KMS-11 (cell line): Measurements from ENCODE around the gene PARVB.

Experiments
- H2AFZ ChIP-seq: fragments of 200-600 bp; sonication (generic); 2 replicates; pipeline ENCODE4 v1.6.1; 2016; ENCODE audit warnings: antibody characterized with exemption, mixed run types, low read depth
- H3K27ac ChIP-seq: fragments of 200-600 bp; sonication (generic); 2 replicates; pipeline ENCODE4 v1.6.1; 2016; ENCODE audit warnings: mild to moderate bottlenecking, mixed run types
- H3K27me3 ChIP-seq: fragments of 200-600 bp; sonication (generic); 2 replicates; pipeline ENCODE4 v1.6.1; 2017; ENCODE audit warnings: mild to moderate bottlenecking, low read depth, mixed run types, moderate library complexity; ENCODE audit not compliant: insufficient read depth
- H3K36me3 ChIP-seq: fragments of 200-600 bp; sonication (generic); 2 replicates; pipeline ENCODE4 v1.6.1; 2017; ENCODE audit warnings: mild to moderate bottlenecking, mixed run types; ENCODE audit not compliant: insufficient read depth
- H3K4me1 ChIP-seq: fragments of 200-600 bp; sonication (generic); 2 replicates; pipeline ENCODE4 v1.6.1; 2016; ENCODE audit warnings: mild to moderate bottlenecking, low read depth, mixed run types; ENCODE audit not compliant: poor library complexity, severe bottlenecking
- H3K4me2 ChIP-seq: fragments of 200-600 bp; sonication (generic); 2 replicates; pipeline ENCODE4 v1.7.0; 2016; ENCODE audit warnings: mild to moderate bottlenecking, mixed run types
- H3K4me3 ChIP-seq: fragments of 200-600 bp; sonication (generic); IDR thresholded peaks from 2 replicates; pipeline ENCODE4 v1.6.1; 2017; ENCODE audit warnings: low read depth, low read length, mixed read lengths; ENCODE audit not compliant: insufficient read depth
- H3K79me2 ChIP-seq: fragments of 200-600 bp; sonication (generic); 2 replicates; pipeline ENCODE4 v1.6.1; 2016; ENCODE audit warnings: low read depth, mixed run types; ENCODE audit not compliant: insufficient read depth
- H3K9ac ChIP-seq: fragments of 200-600 bp; sonication (generic); 2 replicates; pipeline ENCODE4 v1.6.1; 2016; ENCODE audit warnings: mild to moderate bottlenecking, mixed run types
- H4K20me1 ChIP-seq: fragments of 200-600 bp; sonication (generic); 2 replicates; pipeline ENCODE4 v1.6.1; 2016; ENCODE audit warnings: mild to moderate bottlenecking, mixed run types; ENCODE audit not compliant: insufficient read depth
- CTCF ChIP-seq: fragments of 200-600 bp; sonication (generic); conservative IDR thresholded peaks from 2 replicates; pipeline ENCODE4 v1.6.1; 2017; ENCODE audit warnings: low read depth, mild to moderate bottlenecking, antibody characterized with exemption, low read length, moderate library complexity, mixed read lengths

PARVB gene

GRCh38 chr22:43995057-43995685 lies 28.9 kb upstream of the PARVB start:
- TF ChIP-seq CTCF = no peak
- no peak overlapping the region for H3K9ac ChIP-seq
- H3K4me2 ChIP-seq = no peak overlapping the region
- no peaks in the 10 kb centered on the region for H3K27me3 ChIP-seq
- H2AFZ ChIP-seq = no peak overlapping the region
- no peaks in the 10 kb centered on the region for H4K20me1 ChIP-seq
- H3K36me3 ChIP-seq = no peaks in the 10 kb centered on the region
- no peak overlapping the region for H3K4me3 ChIP-seq
- H3K79me2 ChIP-seq = no peaks in the 10 kb centered on the region
- no peak overlapping the region for H3K27ac ChIP-seq
- no peaks in the 10 kb centered on the region for H3K4me1 ChIP-seq

- Histone ChIP-seq H3K79me2 (no peaks in the 10 kb centered on the region), H4K20me1 (no peaks in the 10 kb centered on the region), H3K4me3 (no peak overlapping the region), H3K4me2 (no peak overlapping the region), H3K9ac (no peak overlapping the region), H2AFZ (no peak overlapping the region), H3K36me3 (no peaks in the 10 kb centered on the region), H3K27ac (no peak overlapping the region), H3K27me3 (no peaks in the 10 kb centered on the region), H3K4me1 (no peaks in the 10 kb centered on the region)
- TF ChIP-seq CTCF = no peak
These were observed 28.3 kb upstream of the PARVB start for GRCh38 chr22:43995798-43996169.

GRCh38 chr22:43996170-43996980 lies 27.7 kb upstream of the PARVB start:
- H3K4me2 ChIP-seq = no peak overlapping the region
- no peaks in the 10 kb centered on the region for H3K4me1 ChIP-seq
- no peak for TF ChIP-seq CTCF
- H2AFZ ChIP-seq = no peak overlapping the region
- no peaks in the 10 kb centered on the region for H3K36me3 ChIP-seq
- H3K4me3 ChIP-seq = no peak overlapping the region
- no peaks in the 10 kb centered on the region for H3K79me2 ChIP-seq
- H3K27ac ChIP-seq = no peak overlapping the region
- no peaks in the 10 kb centered on the region for H3K27me3 ChIP-seq
- H3K9ac ChIP-seq = no peak overlapping the region
- no peaks in the 10 kb centered on the region for H4K20me1 ChIP-seq

- no peak for TF ChIP-seq CTCF
- H3K27me3 ChIP-seq = no peaks in the 10 kb centered on the region
- no peak overlapping the region for H2AFZ ChIP-seq
- H3K4me2 ChIP-seq = no peak overlapping the region
- H3K27ac ChIP-seq = no peak overlapping the region
- no peak overlapping the region for H3K4me3 ChIP-seq
- H3K36me3 ChIP-seq = no peaks in the 10 kb centered on the region
- no peaks in the 10 kb centered on the region for H3K79me2 ChIP-seq
- H3K9ac ChIP-seq = no peak overlapping the region
- H4K20me1 ChIP-seq = no peaks in the 10 kb centered on the region
- H3K4me1 ChIP-seq = no peaks in the 10 kb centered on the region
These were observed 27.2 kb upstream of the PARVB start for GRCh38 chr22:43996981-43997265.
